Measurements from ENCODE around the gene KLHL14.

The KLHL14 gene

DNA sequence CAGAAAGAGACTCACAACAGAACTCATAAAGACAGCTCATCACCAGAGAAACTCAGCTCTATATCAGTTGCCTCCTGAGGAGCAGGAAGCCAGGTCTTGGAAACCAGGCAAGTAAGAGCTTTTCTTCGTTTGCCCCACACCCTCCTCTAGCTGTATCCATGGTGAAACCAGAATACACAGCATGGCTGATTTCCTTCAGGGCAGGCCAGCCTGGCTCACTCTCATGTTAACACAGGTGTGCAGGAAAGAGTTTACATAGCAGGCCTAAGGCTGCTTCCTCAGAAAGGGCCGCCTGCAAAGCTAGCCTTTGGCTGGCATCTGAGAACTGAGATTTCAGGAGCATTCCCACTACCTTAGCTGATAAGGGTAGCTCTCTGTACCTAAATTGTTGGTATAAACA, 65.7 kb downstream of the KLHL14 start:
- Histone ChIP-seq H3K4me3 (no peak overlapping the region), H3K27ac (no peak overlapping the region)
- no peak for DNase-seq (ENCODE audit: low spot score)
- TF ChIP-seq, protein P1, sequence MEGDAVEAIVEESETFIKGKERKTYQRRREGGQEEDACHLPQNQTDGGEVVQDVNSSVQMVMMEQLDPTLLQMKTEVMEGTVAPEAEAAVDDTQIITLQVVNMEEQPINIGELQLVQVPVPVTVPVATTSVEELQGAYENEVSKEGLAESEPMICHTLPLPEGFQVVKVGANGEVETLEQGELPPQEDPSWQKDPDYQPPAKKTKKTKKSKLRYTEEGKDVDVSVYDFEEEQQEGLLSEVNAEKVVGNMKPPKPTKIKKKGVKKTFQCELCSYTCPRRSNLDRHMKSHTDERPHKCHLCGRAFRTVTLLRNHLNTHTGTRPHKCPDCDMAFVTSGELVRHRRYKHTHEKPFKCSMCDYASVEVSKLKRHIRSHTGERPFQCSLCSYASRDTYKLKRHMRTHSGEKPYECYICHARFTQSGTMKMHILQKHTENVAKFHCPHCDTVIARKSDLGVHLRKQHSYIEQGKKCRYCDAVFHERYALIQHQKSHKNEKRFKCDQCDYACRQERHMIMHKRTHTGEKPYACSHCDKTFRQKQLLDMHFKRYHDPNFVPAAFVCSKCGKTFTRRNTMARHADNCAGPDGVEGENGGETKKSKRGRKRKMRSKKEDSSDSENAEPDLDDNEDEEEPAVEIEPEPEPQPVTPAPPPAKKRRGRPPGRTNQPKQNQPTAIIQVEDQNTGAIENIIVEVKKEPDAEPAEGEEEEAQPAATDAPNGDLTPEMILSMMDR (IDR thresholded peaks at IDR 0.05): no peak

DNA sequence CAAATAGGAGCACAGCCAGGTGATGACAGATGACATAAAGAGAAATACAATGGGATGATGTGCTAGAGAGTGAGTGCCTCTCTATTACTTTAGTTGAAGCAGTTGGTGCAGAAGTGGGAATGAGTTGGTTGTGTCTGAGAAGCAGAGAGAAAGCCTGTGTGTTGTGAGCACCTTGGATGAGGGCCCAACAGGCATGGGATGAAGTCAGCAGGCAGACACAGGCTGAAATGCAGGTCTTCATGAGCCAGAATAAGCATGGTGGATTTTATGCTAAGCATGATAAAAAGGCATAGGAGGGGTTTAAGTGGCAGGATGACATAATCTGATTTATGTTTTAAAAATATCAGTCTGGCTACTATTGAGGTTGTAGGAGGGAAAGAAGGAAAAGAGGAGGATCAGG, 71.5 kb downstream of the KLHL14 start:
- Histone ChIP-seq H3K27ac (no peak overlapping the region), H3K4me3 (no peak overlapping the region)
- TF ChIP-seq, protein P1 (IDR thresholded peaks at IDR 0.05): no peak
- no peak for DNase-seq (ENCODE audit: low spot score)

DNA sequence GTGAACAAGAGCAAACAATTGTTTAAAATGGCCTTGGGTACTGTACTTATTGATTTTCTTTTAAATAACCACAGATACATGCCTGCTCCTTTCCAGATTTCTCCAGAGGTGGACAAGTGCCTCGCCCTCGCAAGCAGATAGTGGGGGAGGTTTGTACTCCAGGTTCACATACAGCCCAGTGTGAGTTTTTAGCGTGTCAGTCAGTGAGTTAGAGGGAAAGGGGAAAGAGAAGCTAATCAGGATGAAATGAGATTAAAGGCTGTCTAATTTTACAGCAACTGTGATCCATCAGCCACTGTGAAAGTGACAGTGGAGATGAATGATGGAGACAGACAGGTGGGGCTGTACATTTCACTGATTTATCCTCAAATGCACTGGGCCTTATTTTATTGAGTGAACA, 74.7 kb downstream of the KLHL14 start:
- TF ChIP-seq, protein P1 (IDR thresholded peaks at IDR 0.05): no peak
- Histone ChIP-seq H3K4me3 (no peak overlapping the region), H3K27ac (no peak overlapping the region)
- no peak for DNase-seq (ENCODE audit: low spot score)

DNA sequence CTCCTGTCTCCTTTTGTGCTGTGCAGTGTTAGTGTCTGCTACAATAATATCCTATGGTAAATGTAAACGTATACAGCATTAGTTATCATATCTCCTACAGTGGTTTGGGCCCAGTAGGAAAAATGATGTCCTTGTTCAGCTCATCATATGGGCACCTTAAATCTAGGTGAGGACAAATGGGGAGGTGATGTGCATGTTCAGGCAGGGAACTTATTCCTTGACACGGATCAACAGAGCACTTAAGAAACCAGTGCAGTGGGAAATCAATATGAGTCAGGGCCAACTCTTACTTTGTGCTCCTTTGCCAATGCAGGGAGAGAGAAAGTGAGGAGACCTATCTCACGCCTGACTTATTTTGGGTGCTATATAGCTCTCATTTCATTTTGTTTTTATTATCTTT, 76.4 kb downstream of the KLHL14 start:
- DNase-seq (ENCODE audit: low spot score): no peak
- TF ChIP-seq, protein P1 (IDR thresholded peaks at IDR 0.05): no peak
- Histone ChIP-seq H3K27ac (no peak overlapping the region), H3K4me3 (no peak overlapping the region)

DNA sequence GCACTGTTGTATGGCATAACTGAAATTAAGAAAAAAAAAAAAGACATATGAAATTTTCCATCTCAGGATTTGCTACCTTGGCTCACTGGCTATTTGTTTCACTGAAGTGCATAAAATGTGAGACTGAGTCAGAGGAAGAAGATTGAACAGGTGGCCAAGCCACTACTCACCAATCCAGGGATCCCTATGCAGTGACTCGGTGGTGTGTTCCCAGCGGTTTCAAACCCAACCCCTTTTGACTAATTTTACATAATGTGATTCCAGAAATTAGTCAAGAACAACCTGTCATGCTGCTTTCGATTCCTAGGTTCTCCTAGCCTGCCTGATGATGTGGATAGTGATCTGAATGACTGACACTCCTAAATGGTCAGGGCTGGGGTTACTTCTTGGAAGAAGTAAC, 77.3 kb downstream of the KLHL14 start:
- TF ChIP-seq, protein P1 (IDR thresholded peaks at IDR 0.05): no peak
- no peak overlapping the region for H3K4me3 ChIP-seq
- DNase-seq (ENCODE audit: low spot score): no peak
- H3K27ac ChIP-seq: no peak overlapping the region

DNA sequence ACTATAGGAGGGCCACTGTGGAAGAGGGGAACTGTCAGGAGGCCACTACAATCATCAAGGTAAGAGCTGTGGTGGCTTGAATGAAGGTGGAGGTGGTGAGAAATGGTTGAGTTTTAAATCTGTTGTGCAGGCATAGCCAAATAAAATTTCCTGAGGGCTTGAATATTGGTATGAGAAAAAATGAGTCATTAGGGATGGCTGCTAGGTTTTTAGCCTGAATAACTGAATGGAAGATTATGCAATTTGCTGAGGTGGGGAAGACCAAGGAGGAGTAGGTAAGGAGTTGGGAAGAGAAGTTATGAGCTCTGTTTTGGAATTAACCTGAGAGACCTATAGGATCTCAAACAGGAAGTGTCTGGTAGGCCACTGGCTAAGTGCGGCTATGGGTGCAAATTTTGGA, 84.0 kb downstream of the KLHL14 start:
- H3K27ac ChIP-seq: no peak overlapping the region
- no peak for DNase-seq (ENCODE audit: low spot score)
- no peak overlapping the region for H3K4me3 ChIP-seq
- TF ChIP-seq, protein P1 (IDR thresholded peaks at IDR 0.05): no peak

DNA sequence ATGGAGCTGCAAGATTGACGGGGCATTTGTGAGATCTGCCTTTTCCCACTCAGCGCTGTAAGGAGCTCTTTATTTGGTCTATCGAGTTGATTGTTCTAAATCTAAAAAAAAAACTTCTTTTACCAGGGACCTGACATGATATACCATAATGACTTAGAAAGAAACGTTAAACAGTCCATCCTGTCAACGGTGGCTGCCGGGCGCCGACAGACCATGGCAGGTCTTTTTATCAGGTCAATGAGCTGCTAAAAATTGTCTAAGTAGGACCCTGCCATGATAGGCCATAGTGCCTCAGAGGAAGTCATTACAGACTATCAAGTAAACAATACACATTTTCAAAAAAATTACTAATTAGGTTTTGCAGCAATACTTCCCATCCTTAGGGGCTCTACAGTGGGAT, 87.9 kb downstream of the KLHL14 start:
- Histone ChIP-seq H3K27ac (no peak overlapping the region), H3K4me3 (no peak overlapping the region)
- DNase-seq (ENCODE audit: low spot score): no peak
- TF ChIP-seq, protein P1 (IDR thresholded peaks at IDR 0.05): no peak

Data from coronary artery (tissue), 2 donors.